ENCODE measurements around the gene NGF.

DNA sequence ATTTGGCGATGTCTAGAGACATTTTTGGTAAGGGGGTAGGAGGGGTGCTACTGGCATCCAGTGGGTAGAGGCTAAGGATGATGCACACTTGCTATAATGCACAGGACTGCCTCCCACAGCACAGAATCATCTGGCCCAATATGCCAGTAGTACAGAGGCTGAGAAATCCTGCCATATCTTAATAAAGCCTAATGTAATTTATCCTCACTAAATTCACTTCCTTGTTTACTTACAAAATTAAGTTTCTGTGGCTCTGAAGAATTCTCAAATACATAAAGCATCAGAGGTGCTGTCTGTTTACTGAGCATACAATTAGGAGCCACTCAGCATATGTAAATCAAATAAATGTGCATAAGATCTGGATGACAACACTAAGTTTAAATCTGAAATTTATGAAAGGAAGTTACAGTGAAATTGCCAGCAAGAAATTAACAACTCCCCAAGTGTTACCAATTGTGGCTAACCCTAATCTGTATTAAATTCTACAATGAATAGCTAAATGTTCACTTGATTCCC, 26.5 kb downstream of the NGF start:
- TF ChIP-seq, protein P1, sequence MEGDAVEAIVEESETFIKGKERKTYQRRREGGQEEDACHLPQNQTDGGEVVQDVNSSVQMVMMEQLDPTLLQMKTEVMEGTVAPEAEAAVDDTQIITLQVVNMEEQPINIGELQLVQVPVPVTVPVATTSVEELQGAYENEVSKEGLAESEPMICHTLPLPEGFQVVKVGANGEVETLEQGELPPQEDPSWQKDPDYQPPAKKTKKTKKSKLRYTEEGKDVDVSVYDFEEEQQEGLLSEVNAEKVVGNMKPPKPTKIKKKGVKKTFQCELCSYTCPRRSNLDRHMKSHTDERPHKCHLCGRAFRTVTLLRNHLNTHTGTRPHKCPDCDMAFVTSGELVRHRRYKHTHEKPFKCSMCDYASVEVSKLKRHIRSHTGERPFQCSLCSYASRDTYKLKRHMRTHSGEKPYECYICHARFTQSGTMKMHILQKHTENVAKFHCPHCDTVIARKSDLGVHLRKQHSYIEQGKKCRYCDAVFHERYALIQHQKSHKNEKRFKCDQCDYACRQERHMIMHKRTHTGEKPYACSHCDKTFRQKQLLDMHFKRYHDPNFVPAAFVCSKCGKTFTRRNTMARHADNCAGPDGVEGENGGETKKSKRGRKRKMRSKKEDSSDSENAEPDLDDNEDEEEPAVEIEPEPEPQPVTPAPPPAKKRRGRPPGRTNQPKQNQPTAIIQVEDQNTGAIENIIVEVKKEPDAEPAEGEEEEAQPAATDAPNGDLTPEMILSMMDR (IDR thresholded peaks at IDR 0.05) = no peak
- no peak for TF ChIP-seq POLR2AphosphoS5 (IDR thresholded peaks at IDR 0.05)

Measured in prostate gland (tissue), 2 donors.